Type B pancreatic cell (in vitro differentiated cells): Measurements from ENCODE around the gene IFT88. TPM values are rescaled to one million over a fixed set of nuclear protein-coding genes. Genes with fewer than 3 reads are reported as not detected.

Experiments
- DNase-seq: peaks from one replicate; pipeline ENCODE4 v3.0.0; 2021; ENCODE audit warnings: mixed read lengths; ENCODE audit not compliant: unreplicated experiment; ENCODE audit errors: extremely low spot score
- H3K27ac Mint-ChIP-seq: 2 replicates; pipeline ENCODE4 v1.8.0; 2021; ENCODE audit warnings: mild to moderate bottlenecking, mixed read lengths
- H3K27me3 Mint-ChIP-seq: 2 replicates; pipeline ENCODE4 v1.8.0; 2021; ENCODE audit warnings: mixed read lengths
- H3K36me3 Mint-ChIP-seq: 2 replicates; pipeline ENCODE4 v1.8.0; 2021; ENCODE audit warnings: mixed read lengths
- H3K4me1 Mint-ChIP-seq: one replicate; pipeline ENCODE4 v1.8.0; 2021; ENCODE audit warnings: mixed read lengths; ENCODE audit not compliant: unreplicated experiment
- H3K4me3 Mint-ChIP-seq: 2 replicates; pipeline ENCODE4 v1.8.0; 2021; ENCODE audit warnings: mild to moderate bottlenecking, mixed read lengths
- H3K9me3 Mint-ChIP-seq: 2 replicates; pipeline ENCODE4 v1.8.0; 2021; ENCODE audit warnings: mixed read lengths
- total RNA-seq: library from RNA; stranded (reverse); gene quantifications from 2 replicates; pipeline ENCODE4 v1.2.1, GENCODE V29; 2021; ENCODE audit warnings: low replicate concordance
- TF ChIP-seq, protein P1 (sequence below): fragments of 200-600 bp; sonication (generic); conservative IDR thresholded peaks from 2 replicates; pipeline ENCODE4 v1.5.0; 2021; ENCODE audit warnings: antibody characterized with exemption, mild to moderate bottlenecking

The IFT88 gene
- total RNA-seq, 1 donor from 2014 or later, result 24.5 TPM

- Mint-ChIP-seq H3K4me1 (no peaks in the 10 kb centered on the region), H3K4me3 (no peak overlapping the region), H3K36me3 (peaks cover 20% of the 10 kb centered on the region), H3K27ac (no peak overlapping the region), H3K27me3 (no peaks in the 10 kb centered on the region), H3K9me3 (no peaks in the 10 kb centered on the region)
- TF ChIP-seq, protein P1, sequence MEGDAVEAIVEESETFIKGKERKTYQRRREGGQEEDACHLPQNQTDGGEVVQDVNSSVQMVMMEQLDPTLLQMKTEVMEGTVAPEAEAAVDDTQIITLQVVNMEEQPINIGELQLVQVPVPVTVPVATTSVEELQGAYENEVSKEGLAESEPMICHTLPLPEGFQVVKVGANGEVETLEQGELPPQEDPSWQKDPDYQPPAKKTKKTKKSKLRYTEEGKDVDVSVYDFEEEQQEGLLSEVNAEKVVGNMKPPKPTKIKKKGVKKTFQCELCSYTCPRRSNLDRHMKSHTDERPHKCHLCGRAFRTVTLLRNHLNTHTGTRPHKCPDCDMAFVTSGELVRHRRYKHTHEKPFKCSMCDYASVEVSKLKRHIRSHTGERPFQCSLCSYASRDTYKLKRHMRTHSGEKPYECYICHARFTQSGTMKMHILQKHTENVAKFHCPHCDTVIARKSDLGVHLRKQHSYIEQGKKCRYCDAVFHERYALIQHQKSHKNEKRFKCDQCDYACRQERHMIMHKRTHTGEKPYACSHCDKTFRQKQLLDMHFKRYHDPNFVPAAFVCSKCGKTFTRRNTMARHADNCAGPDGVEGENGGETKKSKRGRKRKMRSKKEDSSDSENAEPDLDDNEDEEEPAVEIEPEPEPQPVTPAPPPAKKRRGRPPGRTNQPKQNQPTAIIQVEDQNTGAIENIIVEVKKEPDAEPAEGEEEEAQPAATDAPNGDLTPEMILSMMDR, result no peak
- DNase-seq, result no peak
These were observed 70.9 kb downstream of the IFT88 start for GRCh38 chr13:20637811-20638210.

GRCh38 chr13:20647758-20648157, 80.8 kb downstream of the IFT88 start:
- DNase-seq, result no peak
- Mint-ChIP-seq H3K4me3 (no peak overlapping the region), H3K9me3 (no peaks in the 10 kb centered on the region), H3K27me3 (no peaks in the 10 kb centered on the region), H3K4me1 (no peaks in the 10 kb centered on the region), H3K36me3 (peaks cover 24% of the 10 kb centered on the region), H3K27ac (no peak overlapping the region)
- TF ChIP-seq, protein P1, result no peak

DNA sequence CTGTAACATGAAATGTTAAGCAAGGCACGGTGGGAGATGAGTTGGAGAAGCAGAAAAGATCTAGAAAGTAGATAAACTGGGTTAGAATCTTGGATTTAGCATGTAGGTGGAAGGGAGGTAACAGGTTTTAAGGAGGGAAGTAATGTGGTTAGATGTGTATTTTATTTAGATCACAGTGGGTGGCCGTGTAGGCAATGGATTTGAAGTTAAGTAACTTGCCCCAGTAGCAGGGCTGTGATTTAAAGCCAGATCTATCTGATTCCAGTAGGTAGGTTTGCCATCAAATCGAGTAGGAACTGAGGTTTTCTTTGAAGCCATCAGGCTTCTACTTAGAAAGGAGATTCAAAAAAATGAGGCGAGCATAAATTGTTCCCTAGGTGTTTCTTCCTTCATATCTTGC, 86.0 kb downstream of the IFT88 start:
- no peaks in the 10 kb centered on the region for H3K9me3 Mint-ChIP-seq
- H3K27me3 Mint-ChIP-seq, result no peaks in the 10 kb centered on the region
- no peak overlapping the region for H3K27ac Mint-ChIP-seq
- no peaks in the 10 kb centered on the region for H3K4me1 Mint-ChIP-seq
- TF ChIP-seq, protein P1, result no peak
- DNase-seq, result no peak
- H3K4me3 Mint-ChIP-seq, result no peak overlapping the region
- H3K36me3 Mint-ChIP-seq, result peaks cover 7% of the 10 kb centered on the region

DNA sequence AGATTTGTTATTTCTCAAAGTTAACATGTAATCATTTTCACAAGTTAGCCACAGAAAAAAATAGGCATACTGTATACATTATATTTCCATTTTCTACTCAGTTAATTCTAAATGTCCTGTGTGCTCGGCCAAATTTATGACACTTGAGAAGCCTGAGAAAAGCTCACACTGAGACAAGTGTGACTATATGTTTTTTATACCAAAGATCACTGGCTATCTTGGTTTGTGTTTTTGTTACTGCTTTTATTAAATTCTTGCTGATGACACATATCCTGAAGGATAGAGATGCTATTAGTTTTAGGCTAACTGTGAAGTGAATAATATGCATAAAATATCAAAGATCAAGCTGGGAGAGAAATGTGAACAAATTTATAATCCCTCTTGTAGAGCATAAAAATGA, 87.2 kb downstream of the IFT88 start:
- H3K36me3 Mint-ChIP-seq, result peaks cover 14% of the 10 kb centered on the region
- DNase-seq, result no peak
- H3K4me3 Mint-ChIP-seq, result no peak overlapping the region
- no peak overlapping the region for H3K27ac Mint-ChIP-seq
- TF ChIP-seq, protein P1, result no peak
- H3K27me3 Mint-ChIP-seq, result no peaks in the 10 kb centered on the region
- no peaks in the 10 kb centered on the region for H3K9me3 Mint-ChIP-seq
- no peaks in the 10 kb centered on the region for H3K4me1 Mint-ChIP-seq

DNA sequence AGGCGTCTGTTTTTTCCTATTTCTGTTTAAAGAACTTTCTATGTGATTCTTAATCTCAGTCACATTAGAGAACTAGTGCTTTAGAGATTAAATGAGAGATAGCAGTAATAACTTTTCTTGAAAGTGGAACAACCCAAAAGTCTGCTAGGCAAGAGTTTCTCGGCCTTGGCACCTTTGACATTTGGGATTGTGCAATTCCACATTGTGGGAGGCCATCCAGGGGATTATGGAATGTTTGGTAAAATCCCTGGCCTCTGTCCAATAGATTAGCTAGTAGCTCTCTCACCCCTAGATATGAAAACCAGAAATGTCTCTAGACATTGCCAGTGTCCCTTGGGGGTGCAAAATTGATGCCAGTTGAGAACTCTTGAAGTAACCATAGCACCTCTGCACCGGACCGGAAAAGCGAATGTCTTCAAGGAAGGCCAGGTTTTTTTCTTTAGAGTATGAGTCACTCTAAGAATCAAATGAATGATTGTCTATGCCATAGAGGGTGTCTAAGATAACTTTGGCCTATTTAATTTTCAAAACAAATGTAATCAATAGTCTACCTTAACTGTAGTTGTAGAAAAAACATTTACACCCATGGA, 91.6 kb downstream of the IFT88 start:
- no peaks in the 10 kb centered on the region for H3K9me3 Mint-ChIP-seq
- no peak overlapping the region for H3K4me3 Mint-ChIP-seq

More for the DNA sequence above, 91.6 kb downstream of the IFT88 start:
- H3K4me1 Mint-ChIP-seq, result no peaks in the 10 kb centered on the region
- H3K36me3 Mint-ChIP-seq, result peaks cover 17% of the 10 kb centered on the region
- no peak overlapping the region for H3K27ac Mint-ChIP-seq
- TF ChIP-seq, protein P1, result no peak
- no peak for DNase-seq
- H3K27me3 Mint-ChIP-seq, result no peaks in the 10 kb centered on the region
